Activated T-cell treated with anti-CD3 and anti-CD28 coated beads, Interleukin-2, amount 50 U/mL, for 24 hours (primary cell): ENCODE data around the gene PLOD2.

ENCODE experiments used
- DNase-seq: peaks from one replicate; pipeline ENCODE4 v3.0.0-alpha.2; 2020
- H3K27ac Mint-ChIP-seq: 2 replicates; pipeline ENCODE4 v1.8.0; 2020; ENCODE audit warnings: mild to moderate bottlenecking, mixed read lengths
- H3K27me3 Mint-ChIP-seq: 2 replicates; pipeline ENCODE4 v1.8.0; 2020; ENCODE audit warnings: mixed read lengths
- H3K36me3 Mint-ChIP-seq: 2 replicates; pipeline ENCODE4 v1.8.0; 2020; ENCODE audit warnings: low read depth, mixed read lengths
- H3K4me1 Mint-ChIP-seq: 2 replicates; pipeline ENCODE4 v1.8.0; 2020; ENCODE audit warnings: low read depth, mixed read lengths
- H3K4me3 Mint-ChIP-seq: 2 replicates; pipeline ENCODE4 v1.8.0; 2020; ENCODE audit warnings: mild to moderate bottlenecking, moderate library complexity, mixed read lengths
- H3K9me3 Mint-ChIP-seq: 2 replicates; pipeline ENCODE4 v1.8.0; 2020; ENCODE audit warnings: mixed read lengths

The PLOD2 gene

DNA sequence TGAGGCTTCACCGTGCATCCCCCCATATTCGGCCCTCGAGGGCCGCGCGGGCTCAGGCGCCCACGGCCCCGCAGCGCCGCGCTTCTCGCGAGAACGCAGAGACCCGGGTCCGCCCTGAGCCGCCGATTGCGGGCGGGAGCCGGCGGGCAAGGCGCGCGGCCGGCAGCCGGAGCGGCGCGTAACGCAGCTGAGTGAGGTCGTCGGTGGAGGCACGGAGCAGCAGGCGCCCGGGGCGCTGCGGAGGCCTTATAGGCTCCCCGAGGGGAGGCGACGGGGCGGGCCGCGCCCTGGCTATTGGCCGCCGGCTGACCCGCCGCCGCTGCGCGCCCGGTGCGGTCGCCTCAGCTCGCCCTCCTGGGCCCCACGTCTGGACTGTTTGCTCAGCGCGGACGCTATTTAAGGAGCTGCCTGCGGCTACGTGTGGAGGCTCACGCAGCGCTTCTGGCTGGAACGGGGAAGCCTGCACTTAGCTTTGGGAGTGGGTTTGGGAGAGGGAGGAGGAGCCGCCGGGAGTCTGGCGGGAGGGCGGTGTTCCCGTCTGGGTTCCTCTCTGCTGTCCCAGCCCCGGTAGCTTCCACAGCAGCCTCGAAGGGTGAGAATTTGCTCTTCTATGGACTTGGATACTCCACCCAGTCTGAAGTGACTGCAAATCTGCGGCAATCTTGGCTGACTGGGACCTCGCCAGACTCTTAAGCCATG, at the start of gene PLOD2:
TSS of gene PLOD2 (minus strand) at position 221 of the 699 bp plus-strand sequence. CDS start at position 26, 195 bp downstream.
- Mint-ChIP-seq H3K27ac (no peak within 1 kb of the TSS), H3K27me3 (peaks cover 51% of the 10 kb centered on the region)

DNA sequence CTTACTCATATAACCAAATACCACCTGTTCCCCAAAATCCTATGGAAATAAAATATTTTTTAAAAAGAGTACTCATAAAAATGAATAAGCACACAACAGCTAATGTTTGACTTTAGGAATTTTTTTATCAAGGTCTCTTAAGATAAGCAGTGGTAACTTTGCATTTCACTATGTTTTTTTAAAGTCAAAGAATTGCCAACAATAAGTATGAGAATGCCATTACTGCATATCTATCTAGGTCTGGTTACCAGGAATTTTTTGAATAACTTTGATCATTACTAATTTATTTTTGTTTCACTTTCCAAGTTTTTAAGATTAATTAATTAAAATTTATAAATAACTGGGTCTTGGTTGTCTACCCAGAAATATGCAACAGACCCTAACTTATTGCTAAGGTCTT, 48.4 kb upstream of the PLOD2 start:
- H3K4me3 Mint-ChIP-seq = no peak overlapping the region
- H3K27me3 Mint-ChIP-seq = no peaks in the 10 kb centered on the region
- no peaks in the 10 kb centered on the region for H3K9me3 Mint-ChIP-seq
- no peak overlapping the region for H3K27ac Mint-ChIP-seq
- no peaks in the 10 kb centered on the region for H3K4me1 Mint-ChIP-seq
- H3K36me3 Mint-ChIP-seq = no peaks in the 10 kb centered on the region
- DNase-seq = no peak

More for the DNA sequence above, at the start of gene PLOD2:
- Mint-ChIP-seq H3K9me3 (no peaks in the 10 kb centered on the region), H3K36me3 (no peaks in the 10 kb centered on the region), H3K4me1 (peaks cover 18% of the 10 kb centered on the region), H3K4me3 (peak within 1 kb of the TSS; percentile 58)
- peak; percentile 34 for DNase-seq

DNA sequence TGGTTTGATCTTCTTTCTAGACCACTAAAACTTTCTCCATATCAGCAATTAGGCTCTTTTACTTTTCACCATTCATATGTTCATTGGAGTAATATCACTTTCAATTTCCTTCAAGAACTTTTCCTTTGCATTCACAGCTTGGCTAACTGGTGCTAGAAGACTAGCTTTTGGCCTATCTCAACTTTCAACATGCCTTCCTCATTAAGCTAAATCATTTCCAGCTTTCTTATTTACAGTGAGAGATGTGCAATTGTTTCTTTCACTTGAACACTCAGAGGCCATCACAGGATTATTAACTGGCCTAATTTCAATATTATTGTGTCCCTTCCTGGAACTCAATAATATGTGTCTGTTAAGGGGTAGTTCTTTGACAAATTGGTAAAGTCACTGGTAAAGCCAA, 42.8 kb upstream of the PLOD2 start:
- Mint-ChIP-seq H3K4me3 (no peak overlapping the region), H3K27me3 (peaks cover 3% of the 10 kb centered on the region), H3K36me3 (no peaks in the 10 kb centered on the region), H3K9me3 (no peaks in the 10 kb centered on the region), H3K27ac (no peak overlapping the region), H3K4me1 (no peaks in the 10 kb centered on the region)
- DNase-seq = no peak

DNA sequence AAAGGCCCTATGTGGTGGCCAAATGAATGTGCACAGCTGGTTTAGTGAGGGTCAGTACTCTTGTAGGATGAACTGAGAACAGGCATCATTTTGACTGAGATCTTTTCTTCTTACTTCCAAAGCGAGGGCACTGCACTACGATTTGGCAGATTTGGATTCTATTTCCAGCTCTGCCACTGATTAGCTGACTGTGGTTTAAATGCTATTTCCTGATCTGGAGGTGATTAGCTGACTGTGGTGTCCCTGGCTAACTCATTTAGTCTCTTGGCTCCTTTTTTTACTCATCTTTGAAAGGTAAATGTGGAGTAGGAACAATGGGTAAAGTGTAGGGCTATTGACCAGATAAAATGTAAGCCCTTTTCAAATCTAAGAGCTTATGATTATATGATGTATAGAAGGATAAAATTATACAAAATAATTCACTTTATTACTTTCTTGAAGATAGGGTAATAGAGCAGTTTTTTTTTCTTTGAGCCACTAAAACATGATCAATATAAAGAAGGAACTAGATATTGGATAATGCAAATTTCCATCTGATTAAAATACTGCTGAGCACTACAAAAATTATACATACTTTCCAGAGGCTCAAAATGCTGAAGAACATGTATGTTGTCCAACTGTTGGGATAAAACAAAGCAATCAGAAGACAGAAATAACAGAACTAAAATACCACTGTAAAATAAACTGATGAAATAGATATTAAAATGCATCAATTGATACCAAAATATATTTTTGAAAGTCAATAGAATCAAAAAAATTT, 39.7 kb upstream of the PLOD2 start:
- no peak for DNase-seq
- H3K36me3 Mint-ChIP-seq = no peaks in the 10 kb centered on the region
- H3K27ac Mint-ChIP-seq = no peak overlapping the region
- no peaks in the 10 kb centered on the region for H3K9me3 Mint-ChIP-seq
- H3K4me3 Mint-ChIP-seq = no peak overlapping the region
- H3K27me3 Mint-ChIP-seq = peaks cover 3% of the 10 kb centered on the region
- no peaks in the 10 kb centered on the region for H3K4me1 Mint-ChIP-seq

- DNase-seq = no peak
- Mint-ChIP-seq H3K9me3 (no peaks in the 10 kb centered on the region), H3K27ac (no peak overlapping the region), H3K4me1 (no peaks in the 10 kb centered on the region), H3K36me3 (no peaks in the 10 kb centered on the region), H3K27me3 (peaks cover 3% of the 10 kb centered on the region), H3K4me3 (no peak overlapping the region)
Measured at GRCh38 chr3:146199762-146200161, 38.8 kb upstream of the PLOD2 start.

- DNase-seq = no peak
- no peak overlapping the region for H3K27ac Mint-ChIP-seq
- no peaks in the 10 kb centered on the region for H3K9me3 Mint-ChIP-seq
- no peak overlapping the region for H3K4me3 Mint-ChIP-seq
- H3K36me3 Mint-ChIP-seq = no peaks in the 10 kb centered on the region
- no peaks in the 10 kb centered on the region for H3K27me3 Mint-ChIP-seq
- no peaks in the 10 kb centered on the region for H3K4me1 Mint-ChIP-seq
Measured at GRCh38 chr3:146196789-146197188, 35.8 kb upstream of the PLOD2 start.

DNA sequence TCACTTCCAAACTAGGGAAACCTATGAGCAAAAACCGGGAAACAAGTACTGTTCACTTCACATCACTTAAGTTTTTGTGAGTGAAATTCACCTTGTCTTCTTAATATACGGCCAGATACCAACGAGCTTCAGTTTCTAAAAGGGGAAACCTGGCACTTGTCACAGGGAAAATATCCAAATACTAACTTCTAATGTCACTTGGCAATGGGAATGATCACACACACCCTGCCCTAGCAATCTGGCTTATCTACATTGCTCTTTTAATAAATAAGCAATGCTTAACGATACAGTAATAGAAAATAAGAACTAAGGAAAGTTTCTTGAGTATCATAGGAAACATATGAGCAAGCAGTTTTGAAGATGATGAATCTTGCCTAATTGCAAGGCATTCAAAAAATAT, 34.6 kb upstream of the PLOD2 start:
- no peaks in the 10 kb centered on the region for H3K4me1 Mint-ChIP-seq
- no peaks in the 10 kb centered on the region for H3K9me3 Mint-ChIP-seq
- H3K27me3 Mint-ChIP-seq = no peaks in the 10 kb centered on the region
- H3K27ac Mint-ChIP-seq = no peak overlapping the region
- H3K36me3 Mint-ChIP-seq = no peaks in the 10 kb centered on the region
- DNase-seq = no peak
- H3K4me3 Mint-ChIP-seq = no peak overlapping the region

DNA sequence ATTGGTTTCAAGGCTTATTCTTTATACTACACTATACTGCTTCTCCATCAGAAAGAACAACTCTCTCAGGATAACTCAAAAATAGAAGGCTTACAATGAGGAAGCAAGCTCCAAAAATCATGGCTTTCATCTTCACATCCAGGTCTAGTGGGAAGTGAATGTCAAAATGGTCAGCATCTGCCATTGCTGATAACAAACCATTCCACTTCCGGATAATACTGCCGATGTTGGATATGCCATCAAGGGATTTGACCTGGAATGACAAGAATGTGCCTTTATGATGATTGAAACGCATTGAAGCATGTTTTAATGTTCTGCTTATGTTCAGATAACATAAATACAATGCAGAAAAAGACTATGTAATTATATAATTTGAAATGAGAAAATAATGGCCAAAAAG, 34.0 kb upstream of the PLOD2 start:
- no peak for DNase-seq
- Mint-ChIP-seq H3K27me3 (no peaks in the 10 kb centered on the region), H3K36me3 (no peaks in the 10 kb centered on the region), H3K27ac (no peak overlapping the region), H3K9me3 (no peaks in the 10 kb centered on the region), H3K4me3 (no peak overlapping the region), H3K4me1 (no peaks in the 10 kb centered on the region)

GRCh38 chr3:146191051-146191450, 30.1 kb upstream of the PLOD2 start:
- Mint-ChIP-seq H3K9me3 (no peaks in the 10 kb centered on the region), H3K36me3 (no peaks in the 10 kb centered on the region), H3K4me3 (no peak overlapping the region), H3K27ac (no peak overlapping the region), H3K4me1 (no peaks in the 10 kb centered on the region), H3K27me3 (peaks cover 10% of the 10 kb centered on the region)
- no peak for DNase-seq

- Mint-ChIP-seq H3K4me1 (no peaks in the 10 kb centered on the region), H3K9me3 (no peaks in the 10 kb centered on the region), H3K36me3 (no peaks in the 10 kb centered on the region), H3K27me3 (peaks cover 15% of the 10 kb centered on the region), H3K27ac (no peak overlapping the region), H3K4me3 (no peak overlapping the region)
- peak; percentile 31 for DNase-seq
Measured at GRCh38 chr3:146189519-146190173, 28.7 kb upstream of the PLOD2 start.

GRCh38 chr3:146187334-146187950, 26.5 kb upstream of the PLOD2 start:
- Mint-ChIP-seq H3K27ac (no peak overlapping the region), H3K9me3 (no peaks in the 10 kb centered on the region), H3K4me3 (no peak overlapping the region), H3K27me3 (peaks cover 18% of the 10 kb centered on the region), H3K36me3 (no peaks in the 10 kb centered on the region), H3K4me1 (no peaks in the 10 kb centered on the region)
- no peak for DNase-seq

GRCh38 chr3:146184241-146185015, 23.4 kb upstream of the PLOD2 start:
- no peak for DNase-seq
- Mint-ChIP-seq H3K36me3 (no peaks in the 10 kb centered on the region), H3K9me3 (no peaks in the 10 kb centered on the region), H3K4me1 (no peaks in the 10 kb centered on the region), H3K27ac (no peak overlapping the region), H3K4me3 (no peak overlapping the region), H3K27me3 (peaks cover 16% of the 10 kb centered on the region)

GRCh38 chr3:146181216-146181615, 20.2 kb upstream of the PLOD2 start:
- no peaks in the 10 kb centered on the region for H3K9me3 Mint-ChIP-seq
- no peak for DNase-seq
- no peaks in the 10 kb centered on the region for H3K4me1 Mint-ChIP-seq
- H3K4me3 Mint-ChIP-seq = no peak overlapping the region
- peaks cover 8% of the 10 kb centered on the region for H3K27me3 Mint-ChIP-seq
- H3K36me3 Mint-ChIP-seq = no peaks in the 10 kb centered on the region
- H3K27ac Mint-ChIP-seq = no peak overlapping the region

GRCh38 chr3:146180376-146180775, 19.4 kb upstream of the PLOD2 start:
- Mint-ChIP-seq H3K4me3 (no peak overlapping the region), H3K27ac (no peak overlapping the region), H3K9me3 (no peaks in the 10 kb centered on the region), H3K36me3 (no peaks in the 10 kb centered on the region), H3K27me3 (peaks cover 3% of the 10 kb centered on the region), H3K4me1 (no peaks in the 10 kb centered on the region)
- DNase-seq = no peak
